Measurements from ENCODE around the gene ZNF660.
"Not testable (repeated sequence)": the region's sequence is repeated elsewhere in the genome, so short reads cannot be mapped to it uniquely, and the experiment has no call there.

ZNF660 gene

DNA sequence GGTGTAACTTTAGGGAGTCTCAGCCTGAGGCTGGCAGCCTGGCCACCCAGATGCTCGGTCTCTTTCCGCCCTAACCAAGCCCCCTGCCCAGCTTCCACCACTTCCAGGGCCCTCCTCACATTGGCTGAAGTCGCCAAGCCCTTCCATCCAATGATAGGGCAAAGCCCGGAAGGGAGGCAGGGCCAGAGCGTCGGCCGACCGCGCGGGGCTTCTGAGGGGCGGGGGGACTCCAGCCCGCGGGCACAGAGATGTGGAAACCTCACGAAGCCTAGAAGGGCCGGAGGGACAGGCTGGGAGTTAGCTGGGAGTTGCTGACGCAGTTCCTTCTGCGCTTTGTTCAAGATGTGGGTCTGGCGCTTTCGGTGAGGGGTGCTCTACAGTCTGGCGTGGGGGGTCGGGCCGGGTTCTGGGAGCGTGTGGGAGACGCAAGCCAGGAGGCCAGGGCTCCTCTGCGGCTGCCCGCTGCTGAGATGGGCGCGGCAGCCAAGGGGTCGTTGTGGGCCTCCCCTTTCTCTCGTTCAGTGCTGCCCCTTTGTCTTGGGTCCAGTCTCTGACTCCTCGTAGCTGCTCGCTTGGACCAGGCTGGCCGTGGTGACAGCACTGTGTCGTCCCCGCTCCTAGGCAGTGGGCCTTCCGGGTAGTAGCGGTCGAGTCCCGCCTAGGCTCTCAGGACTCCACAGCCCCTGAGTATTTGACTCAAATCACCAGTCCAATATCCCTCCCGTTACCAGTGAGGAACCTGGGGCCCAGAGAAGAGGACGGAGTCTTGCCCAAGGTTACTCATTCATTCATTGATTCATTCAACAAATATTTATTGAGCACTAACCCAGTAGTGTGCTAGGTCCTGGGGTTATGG, at the start of gene ZNF660:
Gene ZNF660, plus strand, starts transcription at position 319 of the 856 bp plus-strand sequence. CDS start 9,230 bp downstream, outside the sequence.
- DNase-seq (ENCODE audit: low read depth): no peak

DNA sequence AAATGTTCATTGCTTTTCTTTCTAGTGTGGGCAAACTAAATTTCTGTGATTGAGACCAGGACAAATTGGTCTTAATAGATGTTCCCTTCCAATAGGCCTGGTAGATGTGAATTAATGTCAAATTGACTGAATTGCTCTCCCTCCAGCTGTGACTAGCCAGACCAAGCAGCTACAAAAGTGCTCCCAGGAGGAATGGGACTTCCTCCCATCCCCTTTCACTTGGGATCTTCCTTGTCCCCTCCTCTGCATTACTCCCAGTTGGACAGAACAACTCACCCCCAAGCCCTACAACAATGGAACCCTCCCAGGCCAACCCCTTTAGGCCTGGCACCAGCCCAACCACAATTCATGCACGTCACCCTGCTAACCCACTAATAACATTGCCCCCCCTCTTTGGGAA, 49.4 kb upstream of the ZNF660 start:
- DNase-seq (ENCODE audit: low read depth): no peak

- not testable (repeated sequence) for DNase-seq (ENCODE audit: low read depth)
Observed at GRCh38 chr3:44544811-44545210, 40.0 kb upstream of the ZNF660 start.

DNA sequence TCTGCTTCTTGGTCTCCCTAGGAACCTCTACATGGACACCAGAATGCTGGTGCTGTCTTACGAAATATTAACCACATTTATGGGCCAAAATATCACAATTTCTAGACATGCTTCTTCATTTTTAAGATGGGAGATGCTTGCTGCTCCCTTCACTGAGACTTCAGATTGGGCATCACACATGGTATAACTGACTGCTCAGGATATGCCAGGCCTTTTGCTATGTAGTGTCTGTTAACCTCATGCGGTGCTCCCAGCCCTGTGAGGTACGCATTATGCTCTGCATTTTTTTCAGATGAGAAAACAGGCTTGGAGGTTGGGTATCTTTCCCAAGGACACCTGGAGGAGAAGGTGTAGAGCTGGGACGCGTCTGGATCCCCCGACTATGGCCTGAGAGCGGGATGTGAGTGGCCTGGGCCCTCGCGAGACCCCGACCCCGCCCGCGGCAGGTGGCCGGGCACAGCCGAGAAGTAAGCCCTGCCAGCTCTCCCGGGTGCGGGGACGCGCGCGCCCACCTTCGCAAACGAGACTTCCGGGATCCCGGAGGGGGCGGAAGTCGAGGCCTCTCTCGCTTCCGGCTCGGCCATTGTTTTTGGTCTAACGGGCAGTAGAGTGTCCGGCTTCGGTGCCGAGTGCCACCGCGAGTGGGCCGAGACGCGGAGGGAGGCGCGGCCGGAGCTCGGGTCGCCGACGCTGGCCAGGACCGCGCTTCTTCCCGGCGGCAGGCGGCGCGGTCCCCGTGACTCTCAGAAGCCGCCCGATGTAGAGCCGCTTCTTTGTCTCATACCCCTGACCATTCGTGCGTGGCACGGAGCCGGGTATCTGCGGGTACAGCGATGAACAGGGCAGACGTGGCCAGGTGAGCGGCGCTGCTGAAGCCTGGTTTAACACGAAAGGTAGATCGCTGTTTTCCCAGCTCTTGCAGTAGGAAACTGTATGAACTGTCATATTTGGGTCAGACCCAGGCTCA, 29.9 kb upstream of the ZNF660 start, which contains the start of gene ZKSCAN7:
Gene ZKSCAN7, plus strand, starts transcription at position 568 of the 967 bp plus-strand sequence. CDS start 1,855 bp downstream, outside the sequence.
- DNase-seq (ENCODE audit: low read depth): no peak

DNA sequence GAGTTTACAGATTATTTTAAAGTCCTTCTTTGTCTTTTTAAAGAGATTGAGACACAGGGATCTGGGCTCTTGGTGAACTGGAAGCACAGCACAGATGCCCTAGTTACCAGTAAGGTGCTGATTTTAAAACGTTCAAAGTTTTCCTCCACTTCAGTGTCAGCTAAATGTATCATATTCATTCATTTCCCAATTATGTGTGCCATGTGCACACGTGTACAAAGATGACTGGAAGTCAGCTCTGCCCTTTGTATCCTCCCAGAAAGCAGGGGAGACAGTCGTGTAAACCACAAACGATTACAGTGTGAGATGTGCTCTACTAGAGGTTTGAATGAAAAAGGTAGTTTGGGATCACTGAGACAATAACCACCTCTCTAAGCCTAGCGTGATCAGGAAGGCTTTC, 29.0 kb upstream of the ZNF660 start:
- no peak for DNase-seq (ENCODE audit: low read depth)

GRCh38 chr3:44557074-44557473, 27.7 kb upstream of the ZNF660 start:
- DNase-seq (ENCODE audit: low read depth): no peak

- no peak for DNase-seq (ENCODE audit: low read depth)
Observed at GRCh38 chr3:44561076-44561475, 23.7 kb upstream of the ZNF660 start.

DNA sequence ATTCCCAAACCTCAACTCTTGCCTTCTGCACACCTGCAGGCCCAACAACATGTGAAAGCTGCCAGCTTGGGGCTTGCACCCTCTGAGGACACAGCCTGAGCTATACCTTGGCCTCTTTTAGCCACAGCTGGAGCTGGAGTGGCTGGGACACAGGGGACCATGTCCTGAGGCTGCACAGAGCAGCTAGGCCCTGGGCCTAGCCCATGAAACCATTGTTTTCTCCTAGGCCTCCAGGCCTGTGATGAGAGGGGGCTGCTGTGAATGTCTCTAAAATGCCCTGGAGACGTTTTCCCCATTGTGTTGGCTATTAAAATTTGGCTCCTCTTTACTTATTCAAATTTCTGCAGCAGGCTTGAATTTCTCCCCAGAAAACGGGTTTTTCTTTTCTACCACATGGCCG, 22.6 kb upstream of the ZNF660 start:
- no peak for DNase-seq (ENCODE audit: low read depth)

DNA sequence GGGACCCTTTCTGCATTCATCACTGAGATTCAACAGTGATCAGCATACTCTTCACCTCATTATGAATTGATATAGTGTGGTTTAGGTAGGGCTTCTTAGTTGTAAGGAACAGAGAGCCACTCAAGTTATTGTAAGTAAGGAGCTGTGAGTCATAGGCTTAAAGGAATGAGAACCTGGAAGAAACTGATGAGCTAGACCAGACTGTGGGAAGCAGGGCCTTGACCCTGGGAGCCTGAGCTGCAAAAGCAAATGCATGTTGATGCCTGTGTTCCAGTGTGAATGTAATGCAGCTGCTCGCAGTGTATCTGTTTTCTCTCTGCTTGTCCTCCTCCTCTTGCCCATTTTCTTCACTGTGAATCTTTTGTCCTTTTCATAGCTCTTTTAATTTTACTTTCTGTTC, 16.2 kb upstream of the ZNF660 start:
- DNase-seq (ENCODE audit: low read depth): no peak

DNA sequence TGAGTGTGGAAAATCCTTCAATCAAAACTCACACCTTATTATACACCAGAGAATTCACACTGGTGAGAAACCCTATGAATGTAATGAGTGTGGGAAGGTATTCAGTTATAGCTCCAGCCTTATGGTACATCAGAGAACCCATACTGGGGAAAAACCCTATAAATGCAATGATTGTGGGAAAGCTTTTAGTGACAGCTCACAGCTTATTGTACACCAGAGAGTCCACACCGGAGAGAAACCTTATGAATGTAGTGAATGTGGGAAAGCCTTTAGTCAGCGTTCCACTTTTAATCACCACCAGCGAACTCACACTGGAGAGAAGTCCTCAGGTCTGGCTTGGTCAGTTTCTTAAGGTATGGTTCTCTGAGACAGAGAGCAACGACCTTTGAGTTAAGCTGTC, 13.7 kb upstream of the ZNF660 start:
- DNase-seq (ENCODE audit: low read depth): no peak

GRCh38 chr3:44576613-44577012, 8.2 kb upstream of the ZNF660 start:
- no peak for DNase-seq (ENCODE audit: low read depth)

- not testable (repeated sequence) for DNase-seq (ENCODE audit: low read depth)
Observed at GRCh38 chr3:44577354-44577952, 7.3 kb upstream of the ZNF660 start.

DNA sequence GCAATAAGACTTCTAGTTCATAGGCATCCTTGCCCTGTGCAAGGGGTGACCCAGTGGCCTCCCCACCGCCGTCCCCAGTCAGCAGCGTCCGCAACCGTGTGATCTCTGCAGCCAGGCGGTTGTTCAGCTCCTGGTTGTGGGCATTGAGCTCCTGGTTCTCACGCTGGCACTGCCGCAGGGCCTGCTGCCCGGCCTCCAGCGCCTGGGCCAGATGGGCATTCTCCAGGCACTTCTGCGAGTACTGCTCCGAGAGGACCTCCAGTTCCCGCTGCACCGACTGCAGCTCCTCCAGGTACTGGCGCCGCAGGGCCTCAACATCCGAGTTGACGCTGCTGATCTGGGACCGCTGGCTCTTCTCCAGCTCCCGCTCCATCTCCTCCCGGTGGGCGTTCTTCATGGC, 6.4 kb upstream of the ZNF660 start:
- not testable (repeated sequence) for DNase-seq (ENCODE audit: low read depth)

DNA sequence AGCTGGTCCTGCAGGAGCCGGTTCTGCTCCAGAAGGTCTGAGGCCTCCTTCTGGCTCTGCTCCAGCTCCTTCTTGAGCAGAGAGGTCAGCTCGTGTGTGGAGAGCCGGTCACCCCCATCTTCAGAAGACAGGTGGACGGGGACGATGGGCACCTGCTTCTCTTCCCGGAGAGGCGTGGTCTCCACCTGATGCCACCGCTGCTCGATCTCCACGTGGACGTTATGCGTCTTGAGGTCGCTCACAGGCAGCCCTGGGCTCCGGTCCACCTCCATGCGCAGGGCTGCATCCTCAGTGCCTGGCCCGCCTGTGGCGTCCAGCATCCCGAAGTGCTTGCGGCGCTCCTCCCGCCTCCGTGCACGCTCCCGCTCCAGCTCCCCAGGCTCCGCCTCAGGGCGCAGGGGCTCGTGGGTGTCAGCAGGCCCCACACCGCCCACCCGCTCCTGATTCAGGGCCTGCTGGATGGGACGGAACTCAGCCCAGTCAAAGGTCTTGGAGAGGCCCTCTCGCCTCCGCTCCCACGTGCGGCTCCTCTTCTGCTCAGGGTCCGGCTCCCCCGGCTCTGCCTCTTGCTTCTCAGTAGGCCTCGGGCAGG, 5.7 kb upstream of the ZNF660 start:
- not testable (repeated sequence) for DNase-seq (ENCODE audit: low read depth)

DNA sequence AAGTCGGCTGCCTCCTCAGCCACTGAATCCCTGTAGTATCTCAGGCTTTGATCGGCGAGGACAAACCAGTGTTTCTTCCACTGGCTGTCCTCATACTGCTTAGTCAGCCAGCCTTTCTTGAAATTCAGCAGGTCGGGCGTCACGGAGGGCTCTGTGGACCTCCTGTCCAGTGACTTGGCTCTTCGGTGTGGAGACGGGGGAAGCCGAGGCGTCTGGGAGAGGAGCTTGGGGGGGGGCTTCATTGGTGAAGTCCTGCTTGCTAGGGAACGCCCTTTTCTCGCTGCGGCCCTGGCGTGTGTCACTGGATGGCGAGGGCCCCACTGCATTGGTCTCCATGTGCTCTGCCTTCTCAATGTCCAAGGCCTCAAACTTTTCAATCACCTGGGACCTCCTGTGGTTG, 5.0 kb upstream of the ZNF660 start:
- DNase-seq (ENCODE audit: low read depth): not testable (repeated sequence)

GRCh38 chr3:44580971-44581370, 3.8 kb upstream of the ZNF660 start:
- not testable (repeated sequence) for DNase-seq (ENCODE audit: low read depth)

- no peak for DNase-seq (ENCODE audit: low read depth)
Observed at GRCh38 chr3:44596621-44597020, 11.9 kb downstream of the ZNF660 start.

- DNase-seq (ENCODE audit: low read depth): no peak
Observed at GRCh38 chr3:44601749-44602148, 17.0 kb downstream of the ZNF660 start.

DNA sequence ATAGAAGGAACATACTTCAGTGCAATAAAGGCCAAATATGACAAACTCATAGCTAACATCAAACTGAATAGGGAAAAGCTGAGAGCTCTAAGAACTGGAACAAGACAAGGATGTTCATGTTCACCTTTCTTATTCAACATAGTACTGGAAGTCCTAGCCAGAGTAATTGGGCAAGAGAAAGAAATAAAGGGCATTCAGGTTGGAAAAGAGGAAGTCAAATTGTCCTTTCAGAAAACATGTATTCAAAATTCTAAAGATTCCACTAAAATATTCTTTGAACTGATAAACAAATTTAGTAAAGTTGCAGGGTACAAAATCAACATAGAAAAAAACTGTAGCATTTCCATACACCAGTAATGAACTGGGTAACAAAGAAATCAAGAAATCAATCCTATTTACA, 27.9 kb downstream of the ZNF660 start:
- no peak for DNase-seq (ENCODE audit: low read depth)

DNA sequence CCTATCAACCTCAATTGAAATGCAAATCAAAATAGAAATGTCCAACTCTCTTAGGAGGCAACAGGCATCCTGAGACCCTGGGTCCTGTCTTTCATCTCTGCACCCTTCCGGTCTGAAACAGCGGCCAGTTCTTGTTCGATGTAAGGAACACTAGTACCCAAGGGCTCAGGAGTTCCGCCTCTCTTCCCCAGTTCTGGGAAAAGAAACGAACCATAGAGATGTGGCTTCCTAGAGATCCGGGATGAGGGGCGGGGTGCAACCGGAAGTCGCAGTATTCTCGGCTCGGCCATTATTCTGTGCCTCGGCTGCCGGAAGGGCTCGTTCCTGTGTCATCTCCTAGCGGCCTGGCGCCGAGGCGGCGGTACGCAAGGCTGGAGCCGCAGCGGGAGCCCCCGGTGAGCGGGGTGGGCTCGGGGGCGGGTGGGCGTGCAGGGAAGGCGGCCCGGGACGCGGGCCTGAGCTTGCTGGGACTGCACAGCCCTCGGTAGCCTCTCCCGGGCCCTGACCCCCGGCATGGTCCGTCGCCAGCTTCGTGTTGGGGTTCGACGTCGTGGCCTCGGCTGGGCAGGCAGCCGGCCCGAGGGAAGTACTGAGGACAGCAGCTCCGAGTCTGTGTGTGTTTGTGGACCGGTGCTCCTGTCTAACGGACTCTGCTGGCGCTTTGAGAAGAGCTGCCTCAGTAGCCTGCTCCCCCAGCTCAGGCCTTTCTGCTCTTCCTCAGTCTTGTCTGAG, 40.2 kb downstream of the ZNF660 start, which contains the start of gene ZNF197:
Gene ZNF197, plus strand, starts transcription at position 288 of the 732 bp plus-strand sequence. CDS start 4,119 bp downstream, outside the sequence.
- peak; percentile 8 for DNase-seq (ENCODE audit: low read depth)

- no peak for DNase-seq (ENCODE audit: low read depth)
Observed at GRCh38 chr3:44628716-44629115, 44.0 kb downstream of the ZNF660 start.
